Peyer's patch (tissue), 4 donors: ENCODE results near the gene SRPK2. TPM values are rescaled to one million over a fixed set of nuclear protein-coding genes. Genes with fewer than 3 reads are reported as not detected.

ENCODE experiments used
- DNase-seq, 3 donors: peaks; one replicate each; pipeline ENCODE4 v3.0.0-alpha.2; 2017 to 2019
- H3K27ac ChIP-seq, 4 donors: fragments of 200-600 bp; sonication (generic); one replicate each; pipeline ENCODE4 v1.5.1; 2016 to 2019
- H3K27me3 ChIP-seq, 2 donors: fragments of 200-600 bp; sonication (generic); one replicate each; pipeline ENCODE4 v1.5.1; 2019
- H3K36me3 ChIP-seq, 3 donors: fragments of 200-600 bp; sonication (generic); one replicate each; pipeline ENCODE4 v1.5.1; 2016 to 2019
- H3K4me1 ChIP-seq, 4 donors: fragments of 200-600 bp; sonication (generic); one replicate each; pipeline ENCODE4 v1.5.1; 2016 to 2019
- H3K4me3 ChIP-seq, 4 donors: fragments of 200-600 bp; sonication (generic); 1 replicate in 3 of 4; 2 replicates in 1 of 4; pipeline ENCODE4 v1.5.1; 2016 to 2019; ENCODE audit warnings: mild to moderate bottlenecking in 1 of 4
- H3K9me3 ChIP-seq, 4 donors: fragments of 200-600 bp; sonication (generic); one replicate each; pipeline ENCODE4 v1.5.1; 2016 to 2019; ENCODE audit warnings: mild to moderate bottlenecking in 1 of 4
- POLR2A ChIP-seq, 2 donors: fragments of 450-650 bp; IDR thresholded peaks; one replicate each; pipeline ENCODE4 v1.5.1; 2017; ENCODE audit warnings: antibody characterized with exemption in 2 of 2, mild to moderate bottlenecking in 2 of 2, moderate library complexity in 2 of 2
- total RNA-seq, 4 donors: library from RNA; depleted of rRNA; stranded (reverse); fragments of >200 nt; gene quantifications; one replicate each; pipeline ENCODE4 v1.1.0, GENCODE V29; 2016
- TF ChIP-seq, protein P1 (sequence below), 6 experiments: fragments of 450-650 bp in 4 of 6; fragments of 200-600 bp in 2 of 6; sonication (generic) in 1 of 6; IDR thresholded peaks; one replicate each; pipeline ENCODE4 v1.5.1; 2017 to 2019; ENCODE audit warnings: antibody characterized with exemption in 6 of 6, mild to moderate bottlenecking in 3 of 6, moderate library complexity in 1 of 6

Gene SRPK2
- total RNA-seq, 4 donors from 2014 or later, result 25.7 to 96.6 (median 33.6) TPM

DNA sequence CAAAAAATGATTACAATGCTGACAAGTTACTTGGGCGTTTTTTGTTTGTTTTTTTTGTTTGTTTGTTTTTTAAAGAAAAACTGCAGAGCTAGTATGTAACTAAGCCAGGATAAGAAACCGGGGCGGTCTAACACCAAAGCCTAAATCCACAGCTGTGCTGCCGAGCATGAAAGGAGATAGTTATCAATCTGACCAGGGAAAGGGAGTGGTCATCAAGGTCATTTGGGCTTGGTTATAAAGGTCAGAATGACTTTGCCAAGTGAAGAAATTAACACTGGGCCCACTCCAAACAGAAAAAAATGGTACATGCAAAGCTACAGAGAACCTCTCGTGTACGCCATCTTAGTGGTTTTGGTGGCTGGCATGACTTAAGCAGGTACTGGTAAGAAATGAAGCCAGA, 104.7 kb downstream of the SRPK2 start:
- Histone ChIP-seq H3K36me3 (no peaks in the 10 kb centered on the region), H3K4me1 (no peaks in the 10 kb centered on the region), H3K4me3 (no peak overlapping the region), H3K27ac (no peak overlapping the region), H3K27me3 (no peaks in the 10 kb centered on the region), H3K9me3 (no peaks in the 10 kb centered on the region)
- TF ChIP-seq, protein P1, sequence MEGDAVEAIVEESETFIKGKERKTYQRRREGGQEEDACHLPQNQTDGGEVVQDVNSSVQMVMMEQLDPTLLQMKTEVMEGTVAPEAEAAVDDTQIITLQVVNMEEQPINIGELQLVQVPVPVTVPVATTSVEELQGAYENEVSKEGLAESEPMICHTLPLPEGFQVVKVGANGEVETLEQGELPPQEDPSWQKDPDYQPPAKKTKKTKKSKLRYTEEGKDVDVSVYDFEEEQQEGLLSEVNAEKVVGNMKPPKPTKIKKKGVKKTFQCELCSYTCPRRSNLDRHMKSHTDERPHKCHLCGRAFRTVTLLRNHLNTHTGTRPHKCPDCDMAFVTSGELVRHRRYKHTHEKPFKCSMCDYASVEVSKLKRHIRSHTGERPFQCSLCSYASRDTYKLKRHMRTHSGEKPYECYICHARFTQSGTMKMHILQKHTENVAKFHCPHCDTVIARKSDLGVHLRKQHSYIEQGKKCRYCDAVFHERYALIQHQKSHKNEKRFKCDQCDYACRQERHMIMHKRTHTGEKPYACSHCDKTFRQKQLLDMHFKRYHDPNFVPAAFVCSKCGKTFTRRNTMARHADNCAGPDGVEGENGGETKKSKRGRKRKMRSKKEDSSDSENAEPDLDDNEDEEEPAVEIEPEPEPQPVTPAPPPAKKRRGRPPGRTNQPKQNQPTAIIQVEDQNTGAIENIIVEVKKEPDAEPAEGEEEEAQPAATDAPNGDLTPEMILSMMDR (IDR thresholded peaks at IDR 0.05), result no peak
- TF ChIP-seq POLR2A (IDR thresholded peaks at IDR 0.05), result no peak
- DNase-seq, result no peak

DNA sequence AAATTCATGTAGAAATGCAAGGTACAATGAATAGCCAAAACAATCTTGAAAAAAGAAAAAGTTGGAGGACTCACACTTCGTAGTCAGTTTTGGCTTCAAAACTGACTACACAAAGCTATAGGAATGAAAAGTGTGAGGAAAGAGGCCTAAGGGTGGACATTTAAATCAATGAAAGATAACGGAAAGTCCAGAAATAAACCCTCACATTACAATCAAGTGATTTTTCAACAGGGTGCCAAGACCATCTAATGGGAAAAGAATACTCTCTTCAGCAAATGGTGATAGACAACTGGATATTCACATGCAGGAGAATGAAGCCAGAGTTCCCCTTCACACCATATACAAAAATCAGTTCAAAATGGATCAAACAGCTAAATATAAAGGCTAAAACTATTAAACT, 106.8 kb downstream of the SRPK2 start:
- Histone ChIP-seq H3K36me3 (no peaks in the 10 kb centered on the region), H3K27me3 (no peaks in the 10 kb centered on the region), H3K4me3 (no peak overlapping the region), H3K27ac (no peak overlapping the region), H3K9me3 (no peaks in the 10 kb centered on the region), H3K4me1 (no peaks in the 10 kb centered on the region)
- no peak for DNase-seq
- TF ChIP-seq, protein P1 (IDR thresholded peaks at IDR 0.05), result no peak
- no peak for TF ChIP-seq POLR2A (IDR thresholded peaks at IDR 0.05)

DNA sequence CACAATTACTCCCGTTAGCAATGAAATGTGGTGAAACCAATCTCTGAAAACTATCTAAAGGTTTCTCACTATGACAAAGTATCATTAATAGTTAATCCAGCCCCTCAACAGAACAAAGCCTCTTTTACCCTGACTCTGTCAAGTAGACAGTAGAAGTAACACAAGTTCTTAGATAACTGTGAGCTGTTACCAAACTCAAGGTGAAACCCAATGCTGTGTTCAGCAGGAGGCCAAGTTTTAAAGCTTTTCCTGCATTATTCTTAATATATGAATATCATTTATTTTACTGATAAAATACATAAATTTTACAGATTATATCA, 109.1 kb downstream of the SRPK2 start:
- TF ChIP-seq, protein P1 (IDR thresholded peaks at IDR 0.05), result no peak
- TF ChIP-seq POLR2A (IDR thresholded peaks at IDR 0.05), result no peak
- DNase-seq, result no peak
- H3K27ac ChIP-seq, result no peak overlapping the region
- no peak overlapping the region for H3K4me3 ChIP-seq
- H3K4me1 ChIP-seq, result no peaks in the 10 kb centered on the region
- no peaks in the 10 kb centered on the region for H3K27me3 ChIP-seq
- no peaks in the 10 kb centered on the region for H3K9me3 ChIP-seq
- H3K36me3 ChIP-seq, result no peaks in the 10 kb centered on the region

GRCh38 chr7:105278973-105279687, 109.6 kb downstream of the SRPK2 start:
- Histone ChIP-seq H3K36me3 (no peaks in the 10 kb centered on the region), H3K4me1 (no peaks in the 10 kb centered on the region), H3K27ac (no peak overlapping the region), H3K27me3 (no peaks in the 10 kb centered on the region), H3K9me3 (no peaks in the 10 kb centered on the region), H3K4me3 (no peak overlapping the region)
- no peak for DNase-seq
- no peak for TF ChIP-seq POLR2A (IDR thresholded peaks at IDR 0.05)
- TF ChIP-seq, protein P1 (IDR thresholded peaks at IDR 0.05), result no peak

GRCh38 chr7:105278565-105278964, 110.2 kb downstream of the SRPK2 start:
- Histone ChIP-seq H3K36me3 (no peaks in the 10 kb centered on the region), H3K27me3 (no peaks in the 10 kb centered on the region), H3K4me1 (no peaks in the 10 kb centered on the region), H3K27ac (no peak overlapping the region), H3K9me3 (no peaks in the 10 kb centered on the region), H3K4me3 (no peak overlapping the region)
- no peak for TF ChIP-seq POLR2A (IDR thresholded peaks at IDR 0.05)
- TF ChIP-seq, protein P1 (IDR thresholded peaks at IDR 0.05), result no peak
- no peak for DNase-seq

DNA sequence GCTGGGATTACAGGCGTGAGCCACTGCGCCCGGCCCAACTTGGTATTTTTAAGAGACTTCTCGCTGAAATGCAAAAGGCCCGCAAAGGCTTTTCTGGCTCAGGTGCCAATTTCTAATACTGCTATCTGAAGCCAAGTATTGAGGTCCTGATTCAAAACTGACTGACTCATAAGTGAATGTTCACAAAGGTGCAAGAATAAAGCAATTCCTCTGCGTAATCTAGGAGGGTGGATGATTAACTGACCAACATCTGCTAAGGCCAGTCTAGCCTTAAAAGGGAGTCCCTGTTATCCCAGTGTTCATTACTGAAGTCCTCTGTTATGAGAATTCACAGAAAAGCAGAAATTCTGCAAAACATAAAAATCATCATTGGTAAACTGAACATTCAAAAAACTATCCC, 111.4 kb downstream of the SRPK2 start:
- Histone ChIP-seq H3K27ac (no peak overlapping the region), H3K4me3 (no peak overlapping the region), H3K9me3 (no peaks in the 10 kb centered on the region), H3K27me3 (no peaks in the 10 kb centered on the region), H3K36me3 (no peaks in the 10 kb centered on the region), H3K4me1 (no peaks in the 10 kb centered on the region)
- no peak for TF ChIP-seq POLR2A (IDR thresholded peaks at IDR 0.05)
- TF ChIP-seq, protein P1 (IDR thresholded peaks at IDR 0.05), result no peak
- DNase-seq, result no peak
